ENCODE data around the gene SLC7A8. TPM values are rescaled to one million over a fixed set of nuclear protein-coding genes. Genes with fewer than 3 reads are reported as not detected.

The SLC7A8 gene
- total RNA-seq, 2 experiments from 2014 or later: 4.0 to 11.4 TPM

GRCh38 chr14:23114669-23115038 is 68.8 kb downstream of the SLC7A8 start:
- H3K9me3 ChIP-seq (ENCODE audit: low read length): no peaks in the 10 kb centered on the region
- no peaks in the 10 kb centered on the region for H4K20me1 ChIP-seq (ENCODE audit: insufficient read depth, low read length)
- no peak for TF ChIP-seq EZH2phosphoT487 (IDR thresholded peaks at IDR 0.05; ENCODE audit: borderline replicate concordance, low read depth, low read length)
- TF ChIP-seq CTCF (conservative IDR thresholded peaks at IDR 0.05; ENCODE audit: low read length): no peak
- H3K27ac ChIP-seq (ENCODE audit: low read depth, low read length, poor library complexity, severe bottlenecking): no peak overlapping the region
- no peak for DNase-seq (ENCODE audit: low spot score)
- no peaks in the 10 kb centered on the region for H3K9me2 ChIP-seq (ENCODE audit: insufficient read depth, low read length)
- no peaks in the 10 kb centered on the region for H3K36me3 ChIP-seq (ENCODE audit: insufficient read depth, low read length)
- no peak overlapping the region for H3K4me3 ChIP-seq (ENCODE audit: low read depth, low read length, poor library complexity, severe bottlenecking)
- POLR2A ChIA-PET: interaction anchor here (0.7 kb wide), 1 partner anchor 43 kb away, joined by 3 read pairs; no protein-coding TSS in a partner anchor
- no peak overlapping the region for H3K4me2 ChIP-seq (ENCODE audit: low read length)
- no peaks in the 10 kb centered on the region for H3K79me2 ChIP-seq (ENCODE audit: insufficient read depth, low read depth, low read length)
- H2AFZ ChIP-seq (ENCODE audit: low read length): no peak overlapping the region
- H3K4me1 ChIP-seq (ENCODE audit: insufficient read depth, low read length, poor library complexity, severe bottlenecking): peaks cover 12% of the 10 kb centered on the region
- CTCF ChIA-PET (ENCODE audit: unreplicated experiment): no interaction called here
- no TSS peak for BruUV-seq (replicated peaks)
- intact Hi-C loops (cut with micrococcal nuclease; ENCODE audit: unreplicated experiment): no loop called here

- H3K9me2 ChIP-seq (ENCODE audit: insufficient read depth, low read length): no peaks in the 10 kb centered on the region
- H4K20me1 ChIP-seq (ENCODE audit: insufficient read depth, low read length): no peaks in the 10 kb centered on the region
- H3K4me2 ChIP-seq (ENCODE audit: low read length): no peak overlapping the region
- H3K4me3 ChIP-seq (ENCODE audit: low read depth, low read length, poor library complexity, severe bottlenecking): no peak overlapping the region
- H3K27ac ChIP-seq (ENCODE audit: low read depth, low read length, poor library complexity, severe bottlenecking): no peak overlapping the region
- intact Hi-C loops (cut with micrococcal nuclease; ENCODE audit: unreplicated experiment): no loop called here
- DNase-seq (ENCODE audit: low spot score): no peak
- H2AFZ ChIP-seq (ENCODE audit: low read length): no peak overlapping the region
- H3K4me1 ChIP-seq (ENCODE audit: insufficient read depth, low read length, poor library complexity, severe bottlenecking): peaks cover 7% of the 10 kb centered on the region
- no TSS peak for BruUV-seq (replicated peaks)
- CTCF ChIA-PET (ENCODE audit: unreplicated experiment): no interaction called here
- no peaks in the 10 kb centered on the region for H3K36me3 ChIP-seq (ENCODE audit: insufficient read depth, low read length)
- TF ChIP-seq CTCF (conservative IDR thresholded peaks at IDR 0.05; ENCODE audit: low read length) (no peak), EZH2phosphoT487 (IDR thresholded peaks at IDR 0.05; ENCODE audit: borderline replicate concordance, low read depth, low read length) (no peak)
- no peaks in the 10 kb centered on the region for H3K9me3 ChIP-seq (ENCODE audit: low read length)
- POLR2A ChIA-PET: no interaction called here
- H3K79me2 ChIP-seq (ENCODE audit: insufficient read depth, low read depth, low read length): no peaks in the 10 kb centered on the region
These were observed 69.4 kb downstream of the SLC7A8 start for GRCh38 chr14:23114120-23114458.

GRCh38 chr14:23113431-23114119 is 69.9 kb downstream of the SLC7A8 start:
- intact Hi-C loops (cut with micrococcal nuclease; ENCODE audit: unreplicated experiment): no loop called here
- POLR2A ChIA-PET: no interaction called here
- no peaks in the 10 kb centered on the region for H3K9me2 ChIP-seq (ENCODE audit: insufficient read depth, low read length)
- no peak overlapping the region for H3K4me3 ChIP-seq (ENCODE audit: low read depth, low read length, poor library complexity, severe bottlenecking)
- no peak for TF ChIP-seq CTCF (conservative IDR thresholded peaks at IDR 0.05; ENCODE audit: low read length)
- no peak for TF ChIP-seq EZH2phosphoT487 (IDR thresholded peaks at IDR 0.05; ENCODE audit: borderline replicate concordance, low read depth, low read length)
- DNase-seq (ENCODE audit: low spot score): no peak
- H3K4me2 ChIP-seq (ENCODE audit: low read length): no peak overlapping the region
- BruUV-seq (replicated peaks): no TSS peak
- no peak overlapping the region for H2AFZ ChIP-seq (ENCODE audit: low read length)
- H3K36me3 ChIP-seq (ENCODE audit: insufficient read depth, low read length): no peaks in the 10 kb centered on the region
- no peaks in the 10 kb centered on the region for H3K79me2 ChIP-seq (ENCODE audit: insufficient read depth, low read depth, low read length)
- CTCF ChIA-PET (ENCODE audit: unreplicated experiment): interaction anchor here (0.6 to 0.7 kb wide), 2 partner anchors 8 to 387 kb away, joined by 3 to 4 read pairs; no protein-coding TSS in a partner anchor
- no peaks in the 10 kb centered on the region for H4K20me1 ChIP-seq (ENCODE audit: insufficient read depth, low read length)
- H3K27ac ChIP-seq (ENCODE audit: low read depth, low read length, poor library complexity, severe bottlenecking): no peak overlapping the region
- peaks cover 2% of the 10 kb centered on the region for H3K4me1 ChIP-seq (ENCODE audit: insufficient read depth, low read length, poor library complexity, severe bottlenecking)
- no peaks in the 10 kb centered on the region for H3K9me3 ChIP-seq (ENCODE audit: low read length)
